ENCODE measurements around the gene ASPHD2.

Gene ASPHD2

GRCh38 chr22:26485806-26486390 lies 56.8 kb downstream of the ASPHD2 start:
- H3K4me1 ChIP-seq (ENCODE audit: insufficient read depth, poor library complexity, severe bottlenecking), result peaks cover 10% of the 10 kb centered on the region
- no peak overlapping the region for H3K4me3 ChIP-seq (ENCODE audit: severe bottlenecking)
- no peaks in the 10 kb centered on the region for H3K9me3 ChIP-seq (ENCODE audit: severe bottlenecking)
- DNase-seq (ENCODE audit: low spot score) (no peak), ATAC-seq (ENCODE audit: low read depth) (no peak)
- TF ChIP-seq CTCF (IDR thresholded peaks at IDR 0.05; ENCODE audit: poor library complexity, severe bottlenecking), result no peak
- H3K27me3 ChIP-seq (ENCODE audit: insufficient read depth, poor library complexity, severe bottlenecking), result no peaks in the 10 kb centered on the region
- H3K36me3 ChIP-seq (ENCODE audit: low read depth), result peaks cover 48% of the 10 kb centered on the region
- peak overlapping the region; percentile 72 for H3K27ac ChIP-seq (ENCODE audit: poor library complexity, severe bottlenecking)

- no peaks in the 10 kb centered on the region for H3K27me3 ChIP-seq (ENCODE audit: insufficient read depth, poor library complexity, severe bottlenecking)
- peaks cover 7% of the 10 kb centered on the region for H3K4me1 ChIP-seq (ENCODE audit: insufficient read depth, poor library complexity, severe bottlenecking)
- H3K27ac ChIP-seq (ENCODE audit: poor library complexity, severe bottlenecking), result no peak overlapping the region
- H3K4me3 ChIP-seq (ENCODE audit: severe bottlenecking), result no peak overlapping the region
- peaks cover 53% of the 10 kb centered on the region for H3K36me3 ChIP-seq (ENCODE audit: low read depth)
- no peak for TF ChIP-seq CTCF (IDR thresholded peaks at IDR 0.05; ENCODE audit: poor library complexity, severe bottlenecking)
- no peaks in the 10 kb centered on the region for H3K9me3 ChIP-seq (ENCODE audit: severe bottlenecking)
- ATAC-seq (ENCODE audit: low read depth) (no peak), DNase-seq (ENCODE audit: low spot score) (no peak)
These were observed 57.3 kb downstream of the ASPHD2 start for GRCh38 chr22:26486394-26486793.

- DNase-seq (ENCODE audit: low spot score) (no peak), ATAC-seq (ENCODE audit: low read depth) (no peak)
- TF ChIP-seq CTCF (IDR thresholded peaks at IDR 0.05; ENCODE audit: poor library complexity, severe bottlenecking), result no peak
- Histone ChIP-seq H3K36me3 (ENCODE audit: low read depth) (peaks cover 69% of the 10 kb centered on the region), H3K4me1 (ENCODE audit: insufficient read depth, poor library complexity, severe bottlenecking) (peaks cover 11% of the 10 kb centered on the region), H3K4me3 (ENCODE audit: severe bottlenecking) (no peak overlapping the region), H3K27me3 (ENCODE audit: insufficient read depth, poor library complexity, severe bottlenecking) (no peaks in the 10 kb centered on the region), H3K9me3 (ENCODE audit: severe bottlenecking) (no peaks in the 10 kb centered on the region), H3K27ac (ENCODE audit: poor library complexity, severe bottlenecking) (no peak overlapping the region)
These were observed 58.9 kb downstream of the ASPHD2 start for GRCh38 chr22:26487996-26488395.

- DNase-seq (ENCODE audit: low spot score) (no peak), ATAC-seq (ENCODE audit: low read depth) (no peak)
- Histone ChIP-seq H3K27ac (ENCODE audit: poor library complexity, severe bottlenecking) (no peak overlapping the region), H3K4me3 (ENCODE audit: severe bottlenecking) (no peak overlapping the region), H3K4me1 (ENCODE audit: insufficient read depth, poor library complexity, severe bottlenecking) (peaks cover 22% of the 10 kb centered on the region), H3K36me3 (ENCODE audit: low read depth) (peaks cover 85% of the 10 kb centered on the region), H3K27me3 (ENCODE audit: insufficient read depth, poor library complexity, severe bottlenecking) (no peaks in the 10 kb centered on the region), H3K9me3 (ENCODE audit: severe bottlenecking) (no peaks in the 10 kb centered on the region)
- no peak for TF ChIP-seq CTCF (IDR thresholded peaks at IDR 0.05; ENCODE audit: poor library complexity, severe bottlenecking)
These were observed 60.5 kb downstream of the ASPHD2 start for GRCh38 chr22:26489447-26490036.

GRCh38 chr22:26492220-26492619 lies 63.2 kb downstream of the ASPHD2 start:
- Histone ChIP-seq H3K4me1 (ENCODE audit: insufficient read depth, poor library complexity, severe bottlenecking) (peaks cover 20% of the 10 kb centered on the region), H3K27me3 (ENCODE audit: insufficient read depth, poor library complexity, severe bottlenecking) (no peaks in the 10 kb centered on the region), H3K27ac (ENCODE audit: poor library complexity, severe bottlenecking) (peak overlapping the region; percentile 74), H3K4me3 (ENCODE audit: severe bottlenecking) (no peak overlapping the region), H3K9me3 (ENCODE audit: severe bottlenecking) (no peaks in the 10 kb centered on the region), H3K36me3 (ENCODE audit: low read depth) (peaks cover 96% of the 10 kb centered on the region)
- DNase-seq (ENCODE audit: low spot score), result no peak
- no peak for TF ChIP-seq CTCF (IDR thresholded peaks at IDR 0.05; ENCODE audit: poor library complexity, severe bottlenecking)
- ATAC-seq (ENCODE audit: low read depth), result no peak

Measured in RWPE2 (cell line).